ENCODE data around the gene SLC7A8. TPM values are rescaled to one million over a fixed set of nuclear protein-coding genes. Genes with fewer than 3 reads are reported as not detected.

SLC7A8 gene
- total RNA-seq, 2 experiments from 2014 or later = 0.76 to 0.93 TPM

- DNase-seq = no peak
- ChIA-PET CTCF (interaction anchor here (0.7 to 2.2 kb wide), 4 partner anchors 43 to 106 kb away, joined by 3 to 9 read pairs (median 4); no protein-coding TSS in a partner anchor), POLR2A (no interaction called here)
- Mint-ChIP-seq H3K9me3 (no peaks in the 10 kb centered on the region), H3K4me3 (no peak overlapping the region), H3K36me3 (ENCODE audit: low read depth) (no peaks in the 10 kb centered on the region), H3K4me1 (peaks cover 15% of the 10 kb centered on the region), H3K27me3 (peaks cover 7% of the 10 kb centered on the region), H3K27ac (no peak overlapping the region)
These were observed 19.2 kb downstream of the SLC7A8 start for GRCh38 chr14:23164250-23164649.

GRCh38 chr14:23163830-23164229, 19.6 kb downstream of the SLC7A8 start:
- no peak for DNase-seq
- no peaks in the 10 kb centered on the region for H3K9me3 Mint-ChIP-seq
- ChIA-PET CTCF (interaction anchor here (0.7 to 2.2 kb wide), 4 partner anchors 43 to 106 kb away, joined by 3 to 9 read pairs (median 4); no protein-coding TSS in a partner anchor), POLR2A (no interaction called here)
- no peak overlapping the region for H3K27ac Mint-ChIP-seq
- H3K4me3 Mint-ChIP-seq = no peak overlapping the region
- no peaks in the 10 kb centered on the region for H3K36me3 Mint-ChIP-seq (ENCODE audit: low read depth)
- peaks cover 15% of the 10 kb centered on the region for H3K4me1 Mint-ChIP-seq
- H3K27me3 Mint-ChIP-seq = peaks cover 9% of the 10 kb centered on the region

GRCh38 chr14:23162800-23163199, 20.7 kb downstream of the SLC7A8 start:
- no peak overlapping the region for H3K4me3 Mint-ChIP-seq
- CTCF ChIA-PET = interaction anchor here (0.9 to 2.2 kb wide), 2 partner anchors 22 to 42 kb away, joined by 3 to 9 read pairs; no protein-coding TSS in a partner anchor
- H3K27ac Mint-ChIP-seq = no peak overlapping the region
- peaks cover 13% of the 10 kb centered on the region for H3K27me3 Mint-ChIP-seq
- peaks cover 15% of the 10 kb centered on the region for H3K4me1 Mint-ChIP-seq
- no peak for DNase-seq
- no peaks in the 10 kb centered on the region for H3K36me3 Mint-ChIP-seq (ENCODE audit: low read depth)
- POLR2A ChIA-PET = interaction anchor here (0.7 to 1.2 kb wide), 2 partner anchors 20 to 42 kb away, joined by 3 to 4 read pairs; no protein-coding TSS in a partner anchor
- H3K9me3 Mint-ChIP-seq = no peaks in the 10 kb centered on the region

GRCh38 chr14:23162005-23162404, 21.5 kb downstream of the SLC7A8 start:
- POLR2A ChIA-PET = interaction anchor here (1.2 kb wide), 1 partner anchor 21 kb away, joined by 4 read pairs; no protein-coding TSS in a partner anchor
- H3K36me3 Mint-ChIP-seq (ENCODE audit: low read depth) = no peaks in the 10 kb centered on the region

GRCh38 chr14:23160924-23161522, 22.4 kb downstream of the SLC7A8 start:
- no peaks in the 10 kb centered on the region for H3K9me3 Mint-ChIP-seq
- ChIA-PET POLR2A (no interaction called here), CTCF (interaction anchor here (1.7 kb wide), 1 partner anchor 40 kb away, joined by 4 read pairs; no protein-coding TSS in a partner anchor)
- no peak overlapping the region for H3K27ac Mint-ChIP-seq
- DNase-seq = no peak
- no peak overlapping the region for H3K4me3 Mint-ChIP-seq
- H3K4me1 Mint-ChIP-seq = peaks cover 15% of the 10 kb centered on the region
- no peaks in the 10 kb centered on the region for H3K36me3 Mint-ChIP-seq (ENCODE audit: low read depth)
- peaks cover 10% of the 10 kb centered on the region for H3K27me3 Mint-ChIP-seq

More at GRCh38 chr14:23162005-23162404, 21.5 kb downstream of the SLC7A8 start:
- H3K27me3 Mint-ChIP-seq = peaks cover 13% of the 10 kb centered on the region
- H3K27ac Mint-ChIP-seq = no peak overlapping the region
- CTCF ChIA-PET = interaction anchor here (1.7 kb wide), 1 partner anchor 41 kb away, joined by 4 read pairs; no protein-coding TSS in a partner anchor
- peaks cover 15% of the 10 kb centered on the region for H3K4me1 Mint-ChIP-seq
- no peak for DNase-seq
- no peak overlapping the region for H3K4me3 Mint-ChIP-seq
- H3K9me3 Mint-ChIP-seq = no peaks in the 10 kb centered on the region

- DNase-seq = no peak
- no peaks in the 10 kb centered on the region for H3K9me3 Mint-ChIP-seq
- no peak overlapping the region for H3K4me3 Mint-ChIP-seq
- peaks cover 17% of the 10 kb centered on the region for H3K4me1 Mint-ChIP-seq
- CTCF ChIA-PET = interaction anchor here (1.5 kb wide), 1 partner anchor 39 kb away, joined by 3 read pairs; no protein-coding TSS in a partner anchor
- H3K27ac Mint-ChIP-seq = no peak overlapping the region
- no peaks in the 10 kb centered on the region for H3K36me3 Mint-ChIP-seq (ENCODE audit: low read depth)
- POLR2A ChIA-PET = no interaction called here
- peaks cover 8% of the 10 kb centered on the region for H3K27me3 Mint-ChIP-seq
These were observed 23.9 kb downstream of the SLC7A8 start for GRCh38 chr14:23159532-23159931.

- CTCF ChIA-PET = no interaction called here
- Mint-ChIP-seq H3K4me3 (no peak overlapping the region), H3K27ac (no peak overlapping the region), H3K36me3 (ENCODE audit: low read depth) (no peaks in the 10 kb centered on the region), H3K4me1 (peaks cover 18% of the 10 kb centered on the region), H3K9me3 (no peaks in the 10 kb centered on the region), H3K27me3 (peaks cover 8% of the 10 kb centered on the region)
- POLR2A ChIA-PET = no interaction called here
- no peak for DNase-seq
These were observed 24.7 kb downstream of the SLC7A8 start for GRCh38 chr14:23158779-23159178.

- peaks cover 3% of the 10 kb centered on the region for H3K4me1 Mint-ChIP-seq
- peaks cover 11% of the 10 kb centered on the region for H3K27me3 Mint-ChIP-seq
- H3K4me3 Mint-ChIP-seq = no peak overlapping the region
- DNase-seq = no peak
- POLR2A ChIA-PET = no interaction called here
- H3K36me3 Mint-ChIP-seq (ENCODE audit: low read depth) = no peaks in the 10 kb centered on the region
- CTCF ChIA-PET = interaction anchor here (0.7 to 1.5 kb wide), 2 partner anchors 31 to 34 kb away, joined by 3 to 5 read pairs; no protein-coding TSS in a partner anchor
- H3K9me3 Mint-ChIP-seq = no peaks in the 10 kb centered on the region
- no peak overlapping the region for H3K27ac Mint-ChIP-seq
These were observed 28.4 kb downstream of the SLC7A8 start for GRCh38 chr14:23154964-23155587.

GRCh38 chr14:23153851-23154796, 29.3 kb downstream of the SLC7A8 start:
- Mint-ChIP-seq H3K36me3 (ENCODE audit: low read depth) (no peaks in the 10 kb centered on the region), H3K4me3 (no peak overlapping the region), H3K27me3 (peaks cover 11% of the 10 kb centered on the region), H3K9me3 (no peaks in the 10 kb centered on the region), H3K27ac (no peak overlapping the region), H3K4me1 (peaks cover 3% of the 10 kb centered on the region)
- no peak for DNase-seq
- ChIA-PET POLR2A (no interaction called here), CTCF (interaction anchor here (1.5 kb wide), 1 partner anchor 33 kb away, joined by 5 read pairs; no protein-coding TSS in a partner anchor)

GRCh38 chr14:23151342-23151741, 32.1 kb downstream of the SLC7A8 start:
- ChIA-PET CTCF (interaction anchor here (2.1 kb wide), 1 partner anchor 31 kb away, joined by 7 read pairs; no protein-coding TSS in a partner anchor), POLR2A (no interaction called here)
- no peak overlapping the region for H3K4me3 Mint-ChIP-seq
- peaks cover 11% of the 10 kb centered on the region for H3K27me3 Mint-ChIP-seq
- no peak for DNase-seq
- H3K9me3 Mint-ChIP-seq = no peaks in the 10 kb centered on the region
- peaks cover 6% of the 10 kb centered on the region for H3K4me1 Mint-ChIP-seq
- H3K27ac Mint-ChIP-seq = no peak overlapping the region
- H3K36me3 Mint-ChIP-seq (ENCODE audit: low read depth) = no peaks in the 10 kb centered on the region

- ChIA-PET POLR2A (interaction anchor here (0.6 kb wide), 1 partner anchor 29 kb away, joined by 3 read pairs; no protein-coding TSS in a partner anchor), CTCF (interaction anchor here (0.9 kb wide), 1 partner anchor 29 kb away, joined by 3 read pairs; no protein-coding TSS in a partner anchor)
- peaks cover 8% of the 10 kb centered on the region for H3K4me1 Mint-ChIP-seq
- no peak for DNase-seq
- no peaks in the 10 kb centered on the region for H3K9me3 Mint-ChIP-seq
- no peak overlapping the region for H3K27ac Mint-ChIP-seq
- no peaks in the 10 kb centered on the region for H3K36me3 Mint-ChIP-seq (ENCODE audit: low read depth)
- peaks cover 11% of the 10 kb centered on the region for H3K27me3 Mint-ChIP-seq
- no peak overlapping the region for H3K4me3 Mint-ChIP-seq
These were observed 33.7 kb downstream of the SLC7A8 start for GRCh38 chr14:23149745-23150144.

GRCh38 chr14:23148591-23149249, 34.7 kb downstream of the SLC7A8 start:
- no peak overlapping the region for H3K27ac Mint-ChIP-seq
- peaks cover 7% of the 10 kb centered on the region for H3K4me1 Mint-ChIP-seq
- H3K36me3 Mint-ChIP-seq (ENCODE audit: low read depth) = no peaks in the 10 kb centered on the region
- H3K9me3 Mint-ChIP-seq = no peaks in the 10 kb centered on the region
- peaks cover 12% of the 10 kb centered on the region for H3K27me3 Mint-ChIP-seq
- DNase-seq = no peak
- no peak overlapping the region for H3K4me3 Mint-ChIP-seq
- ChIA-PET POLR2A (no interaction called here), CTCF (interaction anchor here (0.9 kb wide), 1 partner anchor 28 kb away, joined by 3 read pairs; no protein-coding TSS in a partner anchor)
